ENCODE results near the gene PACSIN1.

DNA sequence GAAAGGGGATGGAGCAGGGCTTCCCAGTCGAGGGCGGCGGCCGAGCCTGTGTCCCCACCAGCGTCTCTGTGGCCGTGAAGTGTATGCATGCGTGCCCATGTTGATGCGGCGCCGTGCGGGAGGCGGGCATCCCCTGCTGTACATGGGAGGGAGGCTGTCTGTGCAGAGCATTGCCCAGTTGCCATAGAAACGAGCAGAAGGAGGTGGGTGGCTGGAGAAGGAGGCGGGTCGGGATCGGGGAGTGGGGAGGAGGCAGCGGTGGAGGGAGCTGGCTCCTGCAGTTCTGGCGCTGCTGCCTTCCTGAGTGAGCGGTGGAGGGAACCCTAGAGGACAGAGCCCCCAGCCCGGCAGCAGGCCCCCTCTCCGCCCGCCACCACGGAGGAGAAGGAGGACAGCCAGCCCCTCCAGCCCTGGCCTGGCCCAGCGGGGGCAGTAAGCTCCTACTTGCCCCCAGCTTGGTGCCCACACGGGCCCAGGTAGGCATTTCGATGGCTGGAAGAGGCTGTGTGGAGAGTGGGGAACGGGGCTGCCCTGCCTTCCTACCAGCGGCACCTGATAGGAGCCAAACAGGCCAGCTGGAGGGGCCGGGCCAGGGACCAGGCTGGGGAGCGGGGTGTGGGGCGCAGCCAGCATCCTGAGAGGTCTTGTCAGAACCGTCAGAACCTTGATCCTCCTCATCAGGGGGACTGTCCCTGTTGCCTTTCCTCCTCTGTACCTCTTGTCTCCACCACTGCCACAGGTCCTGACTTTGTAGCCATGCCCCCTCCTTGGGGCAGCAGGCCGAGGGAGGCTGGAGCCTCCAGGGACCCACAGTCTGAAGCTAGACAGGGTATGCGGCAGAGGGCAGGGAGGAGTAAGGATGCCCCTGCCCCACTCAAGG, 49.0 kb downstream of the PACSIN1 start:
- TF ChIP-seq, protein P1, sequence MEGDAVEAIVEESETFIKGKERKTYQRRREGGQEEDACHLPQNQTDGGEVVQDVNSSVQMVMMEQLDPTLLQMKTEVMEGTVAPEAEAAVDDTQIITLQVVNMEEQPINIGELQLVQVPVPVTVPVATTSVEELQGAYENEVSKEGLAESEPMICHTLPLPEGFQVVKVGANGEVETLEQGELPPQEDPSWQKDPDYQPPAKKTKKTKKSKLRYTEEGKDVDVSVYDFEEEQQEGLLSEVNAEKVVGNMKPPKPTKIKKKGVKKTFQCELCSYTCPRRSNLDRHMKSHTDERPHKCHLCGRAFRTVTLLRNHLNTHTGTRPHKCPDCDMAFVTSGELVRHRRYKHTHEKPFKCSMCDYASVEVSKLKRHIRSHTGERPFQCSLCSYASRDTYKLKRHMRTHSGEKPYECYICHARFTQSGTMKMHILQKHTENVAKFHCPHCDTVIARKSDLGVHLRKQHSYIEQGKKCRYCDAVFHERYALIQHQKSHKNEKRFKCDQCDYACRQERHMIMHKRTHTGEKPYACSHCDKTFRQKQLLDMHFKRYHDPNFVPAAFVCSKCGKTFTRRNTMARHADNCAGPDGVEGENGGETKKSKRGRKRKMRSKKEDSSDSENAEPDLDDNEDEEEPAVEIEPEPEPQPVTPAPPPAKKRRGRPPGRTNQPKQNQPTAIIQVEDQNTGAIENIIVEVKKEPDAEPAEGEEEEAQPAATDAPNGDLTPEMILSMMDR (IDR thresholded peaks at IDR 0.05; ENCODE audit: low read length) = no peak
- no peak for TF ChIP-seq EZH2 (optimal IDR thresholded peaks at IDR 0.05; ENCODE audit: low read depth, low read length)
